Effector memory CD8-positive, alpha-beta T cell (primary cell): ENCODE measurements around the gene LAMA2.

Experiments used
- ATAC-seq: fragments of 150-1000 bp; cut with Tn5 transposase; replicated peaks from 2 replicates; pipeline ENCODE4 v1.10.0; 2021; ENCODE audit warnings: mild to moderate bottlenecking, moderate library complexity
- DNase-seq, 3 experiments: peaks; one replicate each; pipeline ENCODE4 v3.0.0; 2021
- H3K27ac Mint-ChIP-seq, 2 donors: one replicate each; pipeline ENCODE4 v1.8.0; 2022; ENCODE audit warnings: mild to moderate bottlenecking in 2 of 2, mixed read lengths in 2 of 2, moderate library complexity in 2 of 2
- H3K27me3 Mint-ChIP-seq, 2 donors: one replicate each; pipeline ENCODE4 v1.8.0; 2022; ENCODE audit warnings: mixed read lengths in 2 of 2
- H3K36me3 Mint-ChIP-seq: one replicate; pipeline ENCODE4 v1.8.0; 2022; ENCODE audit warnings: mild to moderate bottlenecking, moderate library complexity, mixed read lengths; ENCODE audit not compliant: insufficient read depth
- H3K4me1 Mint-ChIP-seq, 2 donors: one replicate each; pipeline ENCODE4 v1.8.0; 2022; ENCODE audit warnings: low read depth in 2 of 2, mixed read lengths in 2 of 2
- H3K4me3 Mint-ChIP-seq, 2 donors: one replicate each; pipeline ENCODE4 v1.8.0; 2022; ENCODE audit warnings: mild to moderate bottlenecking in 2 of 2, mixed read lengths in 2 of 2, moderate library complexity in 2 of 2
- H3K9me3 Mint-ChIP-seq, 2 donors: one replicate each; pipeline ENCODE4 v1.8.0; 2022; ENCODE audit warnings: mixed read lengths in 2 of 2

Gene LAMA2

DNA sequence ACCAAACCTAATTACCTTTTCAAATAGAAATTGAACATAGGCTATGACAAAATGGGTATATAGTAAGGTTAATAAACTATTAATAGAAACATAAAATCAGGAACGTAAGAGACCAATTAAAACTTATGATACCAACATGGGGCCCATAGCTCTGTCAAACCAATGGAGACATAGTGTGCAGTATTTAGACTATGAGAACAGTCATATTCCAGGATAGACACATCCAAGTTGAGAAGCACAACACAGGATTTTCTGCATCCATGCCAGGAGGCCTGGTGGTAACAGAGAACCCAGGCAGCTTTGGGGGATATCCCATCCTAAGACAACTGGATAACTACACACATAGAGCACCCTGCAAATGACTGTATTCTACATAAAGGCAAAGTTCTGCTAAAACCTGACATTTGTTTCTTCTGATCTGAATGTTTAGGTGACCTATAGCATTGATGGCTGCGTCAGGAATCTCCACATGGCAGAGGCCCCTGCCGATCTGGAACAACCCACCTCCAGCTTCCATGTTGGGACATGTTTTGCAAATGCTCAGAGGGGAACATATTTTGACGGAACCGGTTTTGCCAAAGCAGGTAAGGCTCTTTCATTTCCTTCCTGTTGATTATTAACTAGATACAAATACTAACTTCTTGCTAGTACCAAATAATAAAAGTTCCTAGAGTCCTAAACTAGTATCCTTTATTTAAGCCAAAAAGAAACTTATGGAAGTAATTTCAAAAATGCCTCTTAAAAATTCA lies 624.3 kb downstream of the LAMA2 start:
- ATAC-seq: no peak
- no peak for DNase-seq
- H3K27ac Mint-ChIP-seq: no peak overlapping the region
- no peaks in the 10 kb centered on the region for H3K27me3 Mint-ChIP-seq
- H3K9me3 Mint-ChIP-seq: no peaks in the 10 kb centered on the region
- H3K36me3 Mint-ChIP-seq: no peaks in the 10 kb centered on the region
- H3K4me3 Mint-ChIP-seq: no peak overlapping the region
- H3K4me1 Mint-ChIP-seq: no peaks in the 10 kb centered on the region

DNA sequence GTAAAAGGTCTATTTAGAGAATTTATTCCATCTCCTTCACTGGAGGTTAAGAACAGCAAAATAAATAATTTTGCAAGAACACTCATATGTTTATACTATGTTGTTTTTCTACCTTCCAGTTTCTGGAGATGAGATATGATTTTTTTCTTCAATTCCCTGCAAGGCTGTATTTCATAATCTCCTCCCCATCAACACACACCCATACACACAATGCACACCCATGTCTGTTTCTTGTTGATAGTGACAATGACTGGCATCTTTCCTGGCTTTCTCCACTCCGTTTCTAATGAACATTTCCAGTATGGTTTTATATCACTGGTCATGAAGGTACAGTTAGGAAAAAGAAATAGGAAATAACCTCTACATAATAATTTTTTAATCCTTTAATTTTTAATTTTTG lies 624.9 kb downstream of the LAMA2 start:
- DNase-seq (no peak), ATAC-seq (no peak)
- no peaks in the 10 kb centered on the region for H3K9me3 Mint-ChIP-seq
- H3K27me3 Mint-ChIP-seq: no peaks in the 10 kb centered on the region
- H3K4me1 Mint-ChIP-seq: no peaks in the 10 kb centered on the region
- H3K36me3 Mint-ChIP-seq: no peaks in the 10 kb centered on the region
- no peak overlapping the region for H3K27ac Mint-ChIP-seq
- no peak overlapping the region for H3K4me3 Mint-ChIP-seq

- no peak for ATAC-seq
- Mint-ChIP-seq H3K27ac (no peak overlapping the region), H3K4me1 (no peaks in the 10 kb centered on the region), H3K9me3 (no peaks in the 10 kb centered on the region), H3K4me3 (no peak overlapping the region), H3K27me3 (no peaks in the 10 kb centered on the region), H3K36me3 (no peaks in the 10 kb centered on the region)
- no peak for DNase-seq
Observed at GRCh38 chr6:129508477-129509145, 625.7 kb downstream of the LAMA2 start.

DNA sequence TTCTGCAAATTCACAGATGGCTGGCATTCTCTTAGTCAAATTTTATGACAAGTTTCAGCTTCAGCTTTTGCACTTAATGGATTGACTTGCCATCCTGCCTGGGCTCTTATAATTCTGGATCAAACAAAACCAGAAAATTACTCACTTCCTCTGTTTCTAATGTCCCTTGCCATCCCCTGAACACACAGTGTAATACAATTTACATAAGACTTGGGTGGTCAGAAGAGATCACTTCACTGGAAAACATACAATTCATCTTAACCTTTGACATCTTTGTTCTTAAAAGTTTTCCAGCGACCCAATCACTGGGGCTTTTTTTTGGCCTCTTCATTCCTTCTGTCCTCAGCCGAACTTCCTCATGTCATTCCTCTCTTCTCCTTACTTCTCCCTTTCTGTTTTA lies 628.0 kb downstream of the LAMA2 start:
- no peaks in the 10 kb centered on the region for H3K36me3 Mint-ChIP-seq
- ATAC-seq: no peak
- no peaks in the 10 kb centered on the region for H3K9me3 Mint-ChIP-seq
- no peaks in the 10 kb centered on the region for H3K27me3 Mint-ChIP-seq
- DNase-seq: no peak
- H3K27ac Mint-ChIP-seq: no peak overlapping the region
- no peaks in the 10 kb centered on the region for H3K4me1 Mint-ChIP-seq
- no peak overlapping the region for H3K4me3 Mint-ChIP-seq

- ATAC-seq: no peak
- H3K27ac Mint-ChIP-seq: no peak overlapping the region
- H3K9me3 Mint-ChIP-seq: no peaks in the 10 kb centered on the region
- DNase-seq: no peak
- H3K27me3 Mint-ChIP-seq: no peaks in the 10 kb centered on the region
- H3K36me3 Mint-ChIP-seq: no peaks in the 10 kb centered on the region
- no peak overlapping the region for H3K4me3 Mint-ChIP-seq
- no peaks in the 10 kb centered on the region for H3K4me1 Mint-ChIP-seq
Observed at GRCh38 chr6:129513471-129513870, 630.5 kb downstream of the LAMA2 start.

DNA sequence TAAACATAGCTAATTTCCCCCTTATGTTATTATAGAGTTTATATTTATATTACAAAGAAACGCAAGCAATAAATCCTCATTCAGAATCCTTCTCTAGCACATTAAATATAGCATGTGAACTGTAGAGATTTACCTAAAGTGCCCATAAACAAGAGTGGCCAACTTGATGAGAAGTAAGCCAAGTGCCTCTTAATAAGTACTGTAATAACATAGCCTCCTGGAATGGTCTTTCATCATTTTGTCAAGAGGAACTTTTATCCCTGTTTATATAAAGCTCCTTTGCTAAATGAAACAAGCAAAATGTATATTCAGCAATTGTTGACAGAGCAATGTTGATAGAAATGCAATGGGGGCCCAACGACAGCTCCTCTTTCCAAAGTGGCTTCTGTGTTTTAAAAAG lies 632.1 kb downstream of the LAMA2 start:
- Mint-ChIP-seq H3K9me3 (no peaks in the 10 kb centered on the region), H3K4me1 (no peaks in the 10 kb centered on the region), H3K36me3 (no peaks in the 10 kb centered on the region), H3K4me3 (no peak overlapping the region), H3K27ac (no peak overlapping the region), H3K27me3 (no peaks in the 10 kb centered on the region)
- no peak for DNase-seq
- ATAC-seq: no peak

GRCh38 chr6:129516005-129516404 lies 633.1 kb downstream of the LAMA2 start:
- DNase-seq (no peak), ATAC-seq (no peak)
- Mint-ChIP-seq H3K36me3 (no peaks in the 10 kb centered on the region), H3K4me1 (no peaks in the 10 kb centered on the region), H3K9me3 (no peaks in the 10 kb centered on the region), H3K27me3 (no peaks in the 10 kb centered on the region), H3K27ac (no peak overlapping the region), H3K4me3 (no peak overlapping the region)

DNA sequence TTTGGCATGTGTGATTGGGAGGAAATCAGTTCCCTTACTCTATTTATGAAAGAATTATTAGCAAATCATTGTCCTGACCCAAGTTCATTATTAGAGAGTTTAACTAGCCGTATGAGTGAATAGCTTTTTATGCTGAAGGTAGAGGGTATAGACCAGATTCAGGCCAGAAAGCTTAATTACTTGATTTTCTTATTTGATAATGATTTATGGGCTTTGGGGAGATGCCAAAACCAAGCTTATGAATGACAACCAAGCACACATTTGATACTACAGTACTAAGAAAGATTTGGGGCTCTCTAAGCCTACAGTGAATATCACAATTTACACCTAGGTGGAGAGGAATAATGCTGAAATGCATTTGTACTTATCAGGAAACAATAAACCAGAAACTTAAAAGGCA lies 633.8 kb downstream of the LAMA2 start:
- H3K36me3 Mint-ChIP-seq: no peaks in the 10 kb centered on the region
- no peak overlapping the region for H3K4me3 Mint-ChIP-seq
- ATAC-seq (no peak), DNase-seq (no peak)
- no peak overlapping the region for H3K27ac Mint-ChIP-seq
- H3K9me3 Mint-ChIP-seq: no peaks in the 10 kb centered on the region
- no peaks in the 10 kb centered on the region for H3K27me3 Mint-ChIP-seq
- H3K4me1 Mint-ChIP-seq: no peaks in the 10 kb centered on the region

- Mint-ChIP-seq H3K27ac (no peak overlapping the region), H3K4me3 (no peak overlapping the region), H3K27me3 (no peaks in the 10 kb centered on the region), H3K9me3 (no peaks in the 10 kb centered on the region), H3K4me1 (no peaks in the 10 kb centered on the region), H3K36me3 (no peaks in the 10 kb centered on the region)
- DNase-seq: no peak
- ATAC-seq: no peak
Observed at GRCh38 chr6:129517288-129517687, 634.4 kb downstream of the LAMA2 start.

DNA sequence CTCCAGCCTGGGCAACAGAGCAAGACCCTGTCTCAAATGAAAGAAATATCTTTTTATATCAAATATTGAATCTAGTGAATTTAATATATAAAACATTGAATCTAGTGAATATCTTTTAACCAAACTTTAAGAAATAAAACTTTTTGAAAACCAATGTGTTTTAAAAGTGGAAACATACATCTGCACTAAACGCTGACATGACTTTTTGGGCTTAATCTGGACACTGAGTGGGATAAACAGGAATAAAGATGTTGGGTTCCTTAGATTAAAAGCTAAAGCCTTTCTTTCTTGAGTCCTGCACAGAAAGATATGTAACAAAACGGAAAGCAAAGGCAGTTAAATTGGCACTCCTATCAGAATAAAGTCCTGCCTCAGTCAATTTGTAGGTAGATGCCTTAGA lies 636.8 kb downstream of the LAMA2 start:
- Mint-ChIP-seq H3K36me3 (no peaks in the 10 kb centered on the region), H3K4me1 (no peaks in the 10 kb centered on the region), H3K27me3 (no peaks in the 10 kb centered on the region), H3K4me3 (no peak overlapping the region), H3K9me3 (no peaks in the 10 kb centered on the region), H3K27ac (no peak overlapping the region)
- DNase-seq: no peak
- no peak for ATAC-seq

GRCh38 chr6:129521946-129522345 lies 639.0 kb downstream of the LAMA2 start:
- Mint-ChIP-seq H3K4me1 (no peaks in the 10 kb centered on the region), H3K27ac (no peak overlapping the region), H3K4me3 (no peak overlapping the region), H3K9me3 (no peaks in the 10 kb centered on the region), H3K36me3 (no peaks in the 10 kb centered on the region), H3K27me3 (no peaks in the 10 kb centered on the region)
- ATAC-seq (no peak), DNase-seq (no peak)

GRCh38 chr6:129523816-129524215 lies 640.9 kb downstream of the LAMA2 start:
- H3K4me1 Mint-ChIP-seq: no peaks in the 10 kb centered on the region
- H3K36me3 Mint-ChIP-seq: no peaks in the 10 kb centered on the region
- no peak overlapping the region for H3K4me3 Mint-ChIP-seq
- no peaks in the 10 kb centered on the region for H3K9me3 Mint-ChIP-seq
- H3K27me3 Mint-ChIP-seq: no peaks in the 10 kb centered on the region
- ATAC-seq (no peak), DNase-seq (no peak)
- no peak overlapping the region for H3K27ac Mint-ChIP-seq

DNA sequence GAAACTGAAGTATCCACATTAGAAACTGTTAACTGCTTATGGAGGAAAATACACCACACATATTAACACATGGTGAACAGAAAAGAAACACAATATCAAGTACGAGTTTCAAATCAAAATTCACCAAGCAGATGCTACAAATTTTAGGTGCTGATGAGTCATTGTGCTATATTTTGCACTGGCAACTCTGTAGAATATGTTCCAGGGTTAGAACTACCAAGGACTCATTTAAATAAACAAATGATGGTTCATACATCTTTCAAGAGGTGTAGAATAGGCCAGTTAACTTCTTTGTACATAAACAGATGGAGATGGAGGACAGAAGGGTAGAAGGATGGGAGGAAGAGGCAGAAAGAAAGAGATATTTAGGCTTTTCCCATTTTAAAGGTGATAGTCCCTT lies 642.1 kb downstream of the LAMA2 start:
- DNase-seq (no peak), ATAC-seq (no peak)
- no peak overlapping the region for H3K27ac Mint-ChIP-seq
- H3K36me3 Mint-ChIP-seq: no peaks in the 10 kb centered on the region
- no peaks in the 10 kb centered on the region for H3K9me3 Mint-ChIP-seq
- no peaks in the 10 kb centered on the region for H3K4me1 Mint-ChIP-seq
- no peaks in the 10 kb centered on the region for H3K27me3 Mint-ChIP-seq
- no peak overlapping the region for H3K4me3 Mint-ChIP-seq

DNA sequence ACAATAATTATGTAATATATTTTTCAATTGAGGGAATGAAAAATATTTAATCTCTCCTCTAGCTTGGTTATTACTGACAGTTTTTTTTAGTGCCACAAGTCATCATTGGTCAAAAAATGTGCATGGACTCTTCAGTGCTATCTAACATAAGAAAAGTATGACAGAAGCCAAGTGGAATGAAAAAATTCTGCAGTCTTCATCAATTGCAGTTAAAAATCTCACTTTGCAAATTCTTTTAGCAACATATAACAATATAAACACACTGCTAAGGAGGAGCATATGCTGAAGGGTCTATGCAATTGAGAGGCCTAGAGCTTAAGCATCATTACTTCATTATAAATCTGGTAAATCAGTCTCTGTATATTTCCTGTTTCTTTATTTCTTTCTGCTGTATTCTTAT lies 652.0 kb downstream of the LAMA2 start:
- ATAC-seq: no peak
- Mint-ChIP-seq H3K4me1 (no peaks in the 10 kb centered on the region), H3K9me3 (no peaks in the 10 kb centered on the region), H3K36me3 (no peaks in the 10 kb centered on the region), H3K4me3 (no peak overlapping the region), H3K27me3 (no peaks in the 10 kb centered on the region), H3K27ac (no peak overlapping the region)
- no peak for DNase-seq
